Measurements from ENCODE around the gene ERCC5. TPM values are rescaled to one million over a fixed set of nuclear protein-coding genes. Genes with fewer than 3 reads are reported as not detected.

The ERCC5 gene
- total and polyA plus RNA-seq, 2 of the 8 experiments (the other 6 are each of a cell fraction or from before 2014, with no cell fraction given) = 3.8 to 24.4 TPM

DNA sequence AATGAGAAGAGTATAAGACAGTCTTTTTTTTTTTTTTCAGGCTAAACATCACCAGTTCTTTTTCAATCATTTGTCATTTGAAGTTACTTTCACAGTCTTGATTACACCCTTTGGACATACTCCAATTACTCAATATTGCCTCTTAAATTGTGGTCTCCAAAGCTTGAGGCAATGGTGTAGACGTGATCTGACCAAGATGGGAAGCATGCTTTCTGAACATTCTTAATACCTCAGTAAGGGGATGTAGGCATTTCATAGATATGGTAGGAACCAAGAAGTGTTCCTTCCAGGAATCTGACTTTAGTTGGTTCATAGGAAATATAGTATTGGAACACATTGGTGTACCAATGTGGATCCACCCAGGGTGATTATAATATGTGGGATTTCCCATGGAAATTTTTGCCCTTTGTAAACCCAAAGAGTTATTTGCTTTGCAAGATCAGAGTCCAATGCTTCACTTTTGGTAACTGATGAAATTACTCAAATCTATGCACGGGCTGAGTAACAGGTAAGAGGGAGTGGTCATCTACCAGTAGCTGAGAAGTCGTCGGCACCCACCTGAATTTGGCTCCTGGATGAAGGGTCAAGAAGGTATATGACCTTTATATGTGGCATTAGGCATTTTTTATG, 62.2 kb downstream of the ERCC5 start (continued):
- TF ChIP-seq, protein P1, sequence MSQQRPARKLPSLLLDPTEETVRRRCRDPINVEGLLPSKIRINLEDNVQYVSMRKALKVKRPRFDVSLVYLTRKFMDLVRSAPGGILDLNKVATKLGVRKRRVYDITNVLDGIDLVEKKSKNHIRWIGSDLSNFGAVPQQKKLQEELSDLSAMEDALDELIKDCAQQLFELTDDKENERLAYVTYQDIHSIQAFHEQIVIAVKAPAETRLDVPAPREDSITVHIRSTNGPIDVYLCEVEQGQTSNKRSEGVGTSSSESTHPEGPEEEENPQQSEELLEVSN (IDR thresholded peaks at IDR 0.05) = no peak
- TF ChIP-seq FOSL1 (IDR thresholded peaks at IDR 0.05; ENCODE audit: insufficient read depth, low read depth, low read length) = no peak
- TF ChIP-seq, protein P2, sequence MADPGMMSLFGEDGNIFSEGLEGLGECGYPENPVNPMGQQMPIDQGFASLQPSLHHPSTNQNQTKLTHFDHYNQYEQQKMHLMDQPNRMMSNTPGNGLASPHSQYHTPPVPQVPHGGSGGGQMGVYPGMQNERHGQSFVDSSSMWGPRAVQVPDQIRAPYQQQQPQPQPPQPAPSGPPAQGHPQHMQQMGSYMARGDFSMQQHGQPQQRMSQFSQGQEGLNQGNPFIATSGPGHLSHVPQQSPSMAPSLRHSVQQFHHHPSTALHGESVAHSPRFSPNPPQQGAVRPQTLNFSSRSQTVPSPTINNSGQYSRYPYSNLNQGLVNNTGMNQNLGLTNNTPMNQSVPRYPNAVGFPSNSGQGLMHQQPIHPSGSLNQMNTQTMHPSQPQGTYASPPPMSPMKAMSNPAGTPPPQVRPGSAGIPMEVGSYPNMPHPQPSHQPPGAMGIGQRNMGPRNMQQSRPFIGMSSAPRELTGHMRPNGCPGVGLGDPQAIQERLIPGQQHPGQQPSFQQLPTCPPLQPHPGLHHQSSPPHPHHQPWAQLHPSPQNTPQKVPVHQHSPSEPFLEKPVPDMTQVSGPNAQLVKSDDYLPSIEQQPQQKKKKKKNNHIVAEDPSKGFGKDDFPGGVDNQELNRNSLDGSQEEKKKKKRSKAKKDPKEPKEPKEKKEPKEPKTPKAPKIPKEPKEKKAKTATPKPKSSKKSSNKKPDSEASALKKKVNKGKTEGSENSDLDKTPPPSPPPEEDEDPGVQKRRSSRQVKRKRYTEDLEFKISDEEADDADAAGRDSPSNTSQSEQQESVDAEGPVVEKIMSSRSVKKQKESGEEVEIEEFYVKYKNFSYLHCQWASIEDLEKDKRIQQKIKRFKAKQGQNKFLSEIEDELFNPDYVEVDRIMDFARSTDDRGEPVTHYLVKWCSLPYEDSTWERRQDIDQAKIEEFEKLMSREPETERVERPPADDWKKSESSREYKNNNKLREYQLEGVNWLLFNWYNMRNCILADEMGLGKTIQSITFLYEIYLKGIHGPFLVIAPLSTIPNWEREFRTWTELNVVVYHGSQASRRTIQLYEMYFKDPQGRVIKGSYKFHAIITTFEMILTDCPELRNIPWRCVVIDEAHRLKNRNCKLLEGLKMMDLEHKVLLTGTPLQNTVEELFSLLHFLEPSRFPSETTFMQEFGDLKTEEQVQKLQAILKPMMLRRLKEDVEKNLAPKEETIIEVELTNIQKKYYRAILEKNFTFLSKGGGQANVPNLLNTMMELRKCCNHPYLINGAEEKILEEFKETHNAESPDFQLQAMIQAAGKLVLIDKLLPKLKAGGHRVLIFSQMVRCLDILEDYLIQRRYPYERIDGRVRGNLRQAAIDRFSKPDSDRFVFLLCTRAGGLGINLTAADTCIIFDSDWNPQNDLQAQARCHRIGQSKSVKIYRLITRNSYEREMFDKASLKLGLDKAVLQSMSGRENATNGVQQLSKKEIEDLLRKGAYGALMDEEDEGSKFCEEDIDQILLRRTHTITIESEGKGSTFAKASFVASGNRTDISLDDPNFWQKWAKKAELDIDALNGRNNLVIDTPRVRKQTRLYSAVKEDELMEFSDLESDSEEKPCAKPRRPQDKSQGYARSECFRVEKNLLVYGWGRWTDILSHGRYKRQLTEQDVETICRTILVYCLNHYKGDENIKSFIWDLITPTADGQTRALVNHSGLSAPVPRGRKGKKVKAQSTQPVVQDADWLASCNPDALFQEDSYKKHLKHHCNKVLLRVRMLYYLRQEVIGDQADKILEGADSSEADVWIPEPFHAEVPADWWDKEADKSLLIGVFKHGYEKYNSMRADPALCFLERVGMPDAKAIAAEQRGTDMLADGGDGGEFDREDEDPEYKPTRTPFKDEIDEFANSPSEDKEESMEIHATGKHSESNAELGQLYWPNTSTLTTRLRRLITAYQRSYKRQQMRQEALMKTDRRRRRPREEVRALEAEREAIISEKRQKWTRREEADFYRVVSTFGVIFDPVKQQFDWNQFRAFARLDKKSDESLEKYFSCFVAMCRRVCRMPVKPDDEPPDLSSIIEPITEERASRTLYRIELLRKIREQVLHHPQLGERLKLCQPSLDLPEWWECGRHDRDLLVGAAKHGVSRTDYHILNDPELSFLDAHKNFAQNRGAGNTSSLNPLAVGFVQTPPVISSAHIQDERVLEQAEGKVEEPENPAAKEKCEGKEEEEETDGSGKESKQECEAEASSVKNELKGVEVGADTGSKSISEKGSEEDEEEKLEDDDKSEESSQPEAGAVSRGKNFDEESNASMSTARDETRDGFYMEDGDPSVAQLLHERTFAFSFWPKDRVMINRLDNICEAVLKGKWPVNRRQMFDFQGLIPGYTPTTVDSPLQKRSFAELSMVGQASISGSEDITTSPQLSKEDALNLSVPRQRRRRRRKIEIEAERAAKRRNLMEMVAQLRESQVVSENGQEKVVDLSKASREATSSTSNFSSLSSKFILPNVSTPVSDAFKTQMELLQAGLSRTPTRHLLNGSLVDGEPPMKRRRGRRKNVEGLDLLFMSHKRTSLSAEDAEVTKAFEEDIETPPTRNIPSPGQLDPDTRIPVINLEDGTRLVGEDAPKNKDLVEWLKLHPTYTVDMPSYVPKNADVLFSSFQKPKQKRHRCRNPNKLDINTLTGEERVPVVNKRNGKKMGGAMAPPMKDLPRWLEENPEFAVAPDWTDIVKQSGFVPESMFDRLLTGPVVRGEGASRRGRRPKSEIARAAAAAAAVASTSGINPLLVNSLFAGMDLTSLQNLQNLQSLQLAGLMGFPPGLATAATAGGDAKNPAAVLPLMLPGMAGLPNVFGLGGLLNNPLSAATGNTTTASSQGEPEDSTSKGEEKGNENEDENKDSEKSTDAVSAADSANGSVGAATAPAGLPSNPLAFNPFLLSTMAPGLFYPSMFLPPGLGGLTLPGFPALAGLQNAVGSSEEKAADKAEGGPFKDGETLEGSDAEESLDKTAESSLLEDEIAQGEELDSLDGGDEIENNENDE (IDR thresholded peaks at IDR 0.05; ENCODE audit: insufficient replicate concordance, low read length) = no peak
- no peak for TF ChIP-seq CBX8 (IDR thresholded peaks at IDR 0.05; ENCODE audit: borderline replicate concordance, low read depth, low read length)
